Prostate gland (tissue), 2 donors: ENCODE measurements around the gene UBTD2. TPM values are rescaled to one million over a fixed set of nuclear protein-coding genes. Genes with fewer than 3 reads are reported as not detected.

Source experiments
- DNase-seq: peaks from one replicate; pipeline ENCODE4 v3.0.0-alpha.2; 2019; ENCODE audit warnings: low spot score
- H3K27ac ChIP-seq, 2 donors: fragments of 200-600 bp; sonication (generic); 2 replicates each; pipeline ENCODE4 v1.5.1; 2017 to 2019
- H3K27me3 ChIP-seq: fragments of 200-600 bp; sonication (generic); replicated peaks from 2 replicates; pipeline ENCODE4 v1.5.1; 2019; ENCODE audit not compliant: insufficient read depth
- H3K36me3 ChIP-seq, 2 donors: fragments of 200-600 bp; sonication (generic); 1 replicate in 1 of 2; 2 replicates in 1 of 2; pipeline versions ENCODE4 v1.5.1 to v1.8.1; 2017 to 2019
- H3K4me1 ChIP-seq: fragments of 200-600 bp; sonication (generic); replicated peaks from 2 replicates; pipeline ENCODE4 v1.5.1; 2019
- H3K4me3 ChIP-seq, 2 donors: fragments of 200-600 bp; sonication (generic); 2 replicates each; pipeline ENCODE4 v1.5.1; 2017 to 2019
- H3K9me3 ChIP-seq: fragments of 200-600 bp; sonication (generic); 2 replicates; pipeline ENCODE4 v1.5.1; 2017
- POLR2A ChIP-seq: fragments of 450-650 bp; IDR thresholded peaks from one replicate; pipeline ENCODE4 v1.6.1; 2016; ENCODE audit warnings: antibody characterized with exemption, mild to moderate bottlenecking
- POLR2AphosphoS5 ChIP-seq: sonication (generic); formaldehyde crosslinking; IDR thresholded peaks from one replicate; pipeline ENCODE4 v1.6.1; 2017; ENCODE audit warnings: antibody characterized with exemption
- whole genome bisulfite sequencing: methylation state at CpG from one replicate; pipeline ENCODE4 v1.1.5; 2018; 5-methylcytosine and 5-hydroxymethylcytosine counted together
- intact Hi-C: fragments of 100-400 bp; cut with DNase I; formaldehyde crosslinking; loops from one replicate; pipeline ENCODE4 v1.14.2; 2022
- total RNA-seq, 2 donors: library from RNA; depleted of rRNA; stranded (reverse); fragments of >200 nt; gene quantifications; one replicate each; pipeline ENCODE4 v1.1.0, GENCODE V29; 2016
- TF ChIP-seq, protein P1 (sequence below), 4 experiments: fragments of 200-600 bp in 2 of 4; fragments of 450-650 bp in 2 of 4; sonication (generic) in 2 of 4; IDR thresholded peaks; 1 replicate in 3 of 4; 2 replicates in 1 of 4; pipeline ENCODE4 v1.5.1; 2016 to 2019; ENCODE audit warnings: antibody characterized with exemption in 4 of 4, mild to moderate bottlenecking in 2 of 4, moderate library complexity in 2 of 4

The UBTD2 gene
- total RNA-seq, 2 donors from 2014 or later, result 14.3 to 28.2 TPM

DNA sequence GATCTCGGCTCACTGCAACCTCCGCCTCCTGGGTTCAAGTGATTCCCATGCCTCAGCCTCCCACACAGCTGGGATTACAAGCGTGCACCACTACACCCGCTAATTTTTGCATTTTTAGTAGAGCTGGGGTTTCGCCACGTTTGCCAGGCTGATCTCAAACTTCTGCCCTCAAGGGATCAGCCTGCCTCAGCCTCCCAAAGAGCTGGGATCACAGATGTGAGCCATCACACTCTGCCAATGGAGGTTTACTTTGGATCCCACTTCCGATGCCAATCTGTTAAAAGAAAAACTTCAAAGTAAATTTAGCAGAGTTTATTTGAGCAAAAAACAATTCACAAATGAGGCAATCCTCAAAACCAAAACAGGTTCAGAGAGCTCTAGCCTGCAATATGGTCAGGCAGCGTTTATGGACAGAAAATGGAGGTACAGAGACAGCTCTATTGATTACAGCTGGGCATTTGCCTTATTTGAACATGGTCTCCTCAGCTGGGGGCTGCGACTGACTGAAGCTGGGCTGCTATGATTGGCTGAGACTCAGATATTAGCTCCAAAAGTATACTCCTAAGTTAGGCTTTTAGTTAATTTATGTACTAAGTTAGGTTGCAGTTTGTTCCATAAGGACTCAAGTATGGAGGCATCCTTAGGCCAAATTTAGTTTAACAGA lies 18.6 kb upstream of the UBTD2 start:
- H3K36me3 ChIP-seq, result no peaks in the 10 kb centered on the region
- WGBS, result 46% methylated on average over 9 of the region's 9 CpGs
- H3K27ac ChIP-seq, result no peak overlapping the region
- intact Hi-C loops, result no loop called here
- no peaks in the 10 kb centered on the region for H3K27me3 ChIP-seq
- no peak overlapping the region for H3K4me3 ChIP-seq
- DNase-seq, result no peak
- TF ChIP-seq POLR2A (no peak), POLR2AphosphoS5 (no peak)
- TF ChIP-seq, protein P1, sequence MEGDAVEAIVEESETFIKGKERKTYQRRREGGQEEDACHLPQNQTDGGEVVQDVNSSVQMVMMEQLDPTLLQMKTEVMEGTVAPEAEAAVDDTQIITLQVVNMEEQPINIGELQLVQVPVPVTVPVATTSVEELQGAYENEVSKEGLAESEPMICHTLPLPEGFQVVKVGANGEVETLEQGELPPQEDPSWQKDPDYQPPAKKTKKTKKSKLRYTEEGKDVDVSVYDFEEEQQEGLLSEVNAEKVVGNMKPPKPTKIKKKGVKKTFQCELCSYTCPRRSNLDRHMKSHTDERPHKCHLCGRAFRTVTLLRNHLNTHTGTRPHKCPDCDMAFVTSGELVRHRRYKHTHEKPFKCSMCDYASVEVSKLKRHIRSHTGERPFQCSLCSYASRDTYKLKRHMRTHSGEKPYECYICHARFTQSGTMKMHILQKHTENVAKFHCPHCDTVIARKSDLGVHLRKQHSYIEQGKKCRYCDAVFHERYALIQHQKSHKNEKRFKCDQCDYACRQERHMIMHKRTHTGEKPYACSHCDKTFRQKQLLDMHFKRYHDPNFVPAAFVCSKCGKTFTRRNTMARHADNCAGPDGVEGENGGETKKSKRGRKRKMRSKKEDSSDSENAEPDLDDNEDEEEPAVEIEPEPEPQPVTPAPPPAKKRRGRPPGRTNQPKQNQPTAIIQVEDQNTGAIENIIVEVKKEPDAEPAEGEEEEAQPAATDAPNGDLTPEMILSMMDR (IDR thresholded peaks at IDR 0.05), result no peak
- H3K9me3 ChIP-seq, result no peaks in the 10 kb centered on the region
- H3K4me1 ChIP-seq, result no peaks in the 10 kb centered on the region

DNA sequence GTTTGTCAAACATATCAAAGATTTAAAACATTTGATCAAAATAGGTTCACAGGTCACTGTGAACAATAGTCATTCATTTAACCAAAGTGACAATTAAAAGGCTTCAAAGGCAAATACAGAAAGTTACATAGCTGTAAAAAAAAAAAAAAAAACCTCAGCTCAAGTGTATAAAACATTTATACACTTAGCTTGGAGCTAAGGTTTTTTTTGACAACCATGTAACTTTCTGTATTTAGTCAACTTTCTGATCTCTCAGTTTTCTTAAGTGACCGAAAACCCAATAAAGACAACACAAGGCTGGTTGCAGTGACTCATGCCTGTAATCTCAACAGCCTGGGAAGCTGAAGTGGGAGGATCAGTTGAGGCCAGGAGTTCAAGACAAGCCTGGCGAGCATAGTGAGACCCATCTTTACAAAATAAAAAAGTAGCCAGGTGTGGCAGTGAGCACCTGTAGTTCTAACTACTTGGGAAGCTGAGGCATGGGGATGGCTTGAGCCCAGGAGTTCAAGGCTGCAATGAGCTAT lies 16.4 kb upstream of the UBTD2 start:
- intact Hi-C loops, result loop anchor here (10.0 kb wide), 1 partner anchor 385 kb away; no protein-coding TSS in a partner anchor
- TF ChIP-seq, protein P1 (IDR thresholded peaks at IDR 0.05), result no peak
- TF ChIP-seq POLR2AphosphoS5 (no peak), POLR2A (no peak)
- Histone ChIP-seq H3K27ac (no peak overlapping the region), H3K27me3 (no peaks in the 10 kb centered on the region), H3K4me1 (no peaks in the 10 kb centered on the region), H3K36me3 (no peaks in the 10 kb centered on the region), H3K9me3 (no peaks in the 10 kb centered on the region), H3K4me3 (no peak overlapping the region)
- DNase-seq, result no peak
- WGBS, result 91% methylated on average over 2 of the region's 2 CpGs

DNA sequence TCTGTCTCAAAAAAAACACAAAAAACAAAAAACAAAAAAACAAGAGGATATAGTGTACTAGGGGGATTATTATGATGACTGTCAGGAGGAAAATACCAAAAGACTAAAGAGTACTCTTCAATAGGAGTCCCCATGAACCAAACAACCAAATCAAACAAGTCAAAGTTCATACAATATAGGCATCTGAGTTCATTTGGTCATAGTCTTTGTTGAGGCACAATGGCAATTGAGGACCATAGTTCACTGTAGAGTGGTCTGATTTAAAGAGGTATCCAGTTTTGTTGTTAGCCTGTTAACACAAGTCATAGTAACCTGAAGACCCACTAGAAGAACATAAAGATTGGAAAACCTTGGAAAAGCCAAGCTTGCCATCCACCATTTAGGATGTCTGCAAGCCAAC lies 11.3 kb upstream of the UBTD2 start:
- Histone ChIP-seq H3K36me3 (no peaks in the 10 kb centered on the region), H3K27ac (no peak overlapping the region), H3K4me1 (no peaks in the 10 kb centered on the region), H3K4me3 (no peak overlapping the region), H3K27me3 (no peaks in the 10 kb centered on the region), H3K9me3 (no peaks in the 10 kb centered on the region)
- TF ChIP-seq, protein P1 (IDR thresholded peaks at IDR 0.05), result no peak
- no peak for TF ChIP-seq POLR2A
- TF ChIP-seq POLR2AphosphoS5, result no peak
- DNase-seq, result no peak
- intact Hi-C loops, result loop anchor here (5.0 to 10.0 kb wide), 2 partner anchors 188 to 380 kb away; no protein-coding TSS in a partner anchor

DNA sequence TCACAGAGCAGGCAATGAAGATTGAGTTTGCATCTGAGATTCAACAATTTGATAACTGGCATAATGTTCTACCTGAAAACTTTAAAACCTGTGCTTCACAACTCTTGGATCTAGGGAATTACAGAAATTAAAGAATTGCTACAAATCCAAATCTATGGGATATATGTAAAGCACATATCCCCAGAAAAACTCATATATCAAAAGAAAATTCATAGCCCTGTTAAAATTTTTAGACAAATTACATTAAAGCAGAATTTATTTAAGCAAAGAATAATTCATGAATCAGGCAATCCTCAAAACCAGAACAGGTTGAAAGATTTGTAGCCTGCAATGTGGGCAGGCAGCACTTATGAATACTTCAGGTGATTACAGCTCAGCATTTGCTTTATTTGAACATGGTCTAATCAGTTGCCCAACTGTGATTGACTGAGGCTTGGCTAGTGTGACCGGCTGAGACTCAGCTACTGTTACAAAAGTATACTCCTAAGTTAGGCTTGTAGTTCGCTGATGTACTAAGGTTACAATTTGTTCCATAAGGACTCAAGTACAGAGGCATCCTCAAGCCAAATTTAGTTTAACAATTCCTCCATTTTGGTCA lies 10.3 kb upstream of the UBTD2 start:
- Histone ChIP-seq H3K27me3 (no peaks in the 10 kb centered on the region), H3K36me3 (no peaks in the 10 kb centered on the region), H3K27ac (no peak overlapping the region), H3K9me3 (no peaks in the 10 kb centered on the region), H3K4me3 (no peak overlapping the region), H3K4me1 (no peaks in the 10 kb centered on the region)
- intact Hi-C loops, result loop anchor here (5.0 to 10.0 kb wide), 2 partner anchors 187 to 379 kb away; no protein-coding TSS in a partner anchor
- 76% methylated on average over 2 of the region's 2 CpGs for WGBS
- TF ChIP-seq POLR2A (no peak), POLR2AphosphoS5 (no peak)
- TF ChIP-seq, protein P1 (IDR thresholded peaks at IDR 0.05), result no peak
- no peak for DNase-seq
